ENCODE results near the gene UBTD1. TPM values are rescaled to one million over a fixed set of nuclear protein-coding genes. Genes with fewer than 3 reads are reported as not detected.

UBTD1 gene
- polyA plus RNA-seq, 1 donor (not counting 4 experiments of a cell fraction or from before 2014, with no cell fraction given), result 12.0 TPM

DNA sequence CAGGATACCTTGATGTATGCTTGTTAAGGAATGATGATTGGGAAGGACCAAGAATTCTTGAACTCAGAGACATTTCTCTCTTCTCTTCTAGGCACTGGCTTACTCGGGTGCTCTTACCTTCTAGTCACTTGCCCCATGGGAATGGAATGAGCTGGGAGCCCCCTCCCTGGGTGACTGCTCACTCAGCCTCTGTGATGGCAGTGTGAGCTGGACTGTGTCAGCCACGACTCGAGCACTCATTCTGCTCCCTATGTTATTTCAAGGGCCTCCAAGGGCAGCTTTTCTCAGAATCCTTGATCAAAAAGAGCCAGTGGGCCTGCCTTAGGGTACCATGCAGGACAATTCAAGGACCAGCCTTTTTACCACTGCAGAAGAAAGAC is 42.0 kb upstream of the UBTD1 start:
- H3K9ac ChIP-seq (ENCODE audit: control insufficient read depth, extremely low read depth, insufficient read depth, low read length), result no peak overlapping the region
- no peak overlapping the region for H3K4me3 ChIP-seq (ENCODE audit: control insufficient read depth in 2 of 3, extremely low read depth in 1 of 3, insufficient read depth in 2 of 3, low read depth in 1 of 3, low read length in 3 of 3)
- dilution Hi-C loops (cut with MboI; ENCODE audit: extremely low pct_ligation_motif_present, low sequenced_read_pairs), result no loop called here
- DNase-seq (ENCODE audit: low read depth, low spot score), result no peak
- no peaks in the 10 kb centered on the region for H3K9me1 ChIP-seq (ENCODE audit: control insufficient read depth, extremely low read depth, insufficient read depth, low read length)
- no peak overlapping the region for H3K27ac ChIP-seq (ENCODE audit: control insufficient read depth, insufficient read depth, low read length)
- no peak for FAIRE-seq
- H3K79me2 ChIP-seq (ENCODE audit: control insufficient read depth, insufficient read depth, low read length), result peaks cover 12% of the 10 kb centered on the region
- H3K9me3 ChIP-seq (ENCODE audit: control insufficient read depth, low read depth, low read length), result no peaks in the 10 kb centered on the region
- no peaks in the 10 kb centered on the region for H4K20me1 ChIP-seq (ENCODE audit: control insufficient read depth, extremely low read depth, insufficient read depth, low read length)
- H3K27me3 ChIP-seq (ENCODE audit: control insufficient read depth, extremely low read depth, insufficient read depth, low read length), result no peaks in the 10 kb centered on the region
- no peak overlapping the region for H3K4me2 ChIP-seq (ENCODE audit: control insufficient read depth, extremely low read depth, insufficient read depth, low read depth, low read length)
- no peaks in the 10 kb centered on the region for H3K4me1 ChIP-seq (ENCODE audit: control insufficient read depth, extremely low read depth, insufficient read depth, low read length)
- peaks cover 62 to 63% of the 10 kb centered on the region in 2 experiments for H3K36me3 ChIP-seq (ENCODE audit: control insufficient read depth in 2 of 2, extremely low read depth in 1 of 2, insufficient read depth in 2 of 2, low read length in 2 of 2)
- TF ChIP-seq, protein P1, sequence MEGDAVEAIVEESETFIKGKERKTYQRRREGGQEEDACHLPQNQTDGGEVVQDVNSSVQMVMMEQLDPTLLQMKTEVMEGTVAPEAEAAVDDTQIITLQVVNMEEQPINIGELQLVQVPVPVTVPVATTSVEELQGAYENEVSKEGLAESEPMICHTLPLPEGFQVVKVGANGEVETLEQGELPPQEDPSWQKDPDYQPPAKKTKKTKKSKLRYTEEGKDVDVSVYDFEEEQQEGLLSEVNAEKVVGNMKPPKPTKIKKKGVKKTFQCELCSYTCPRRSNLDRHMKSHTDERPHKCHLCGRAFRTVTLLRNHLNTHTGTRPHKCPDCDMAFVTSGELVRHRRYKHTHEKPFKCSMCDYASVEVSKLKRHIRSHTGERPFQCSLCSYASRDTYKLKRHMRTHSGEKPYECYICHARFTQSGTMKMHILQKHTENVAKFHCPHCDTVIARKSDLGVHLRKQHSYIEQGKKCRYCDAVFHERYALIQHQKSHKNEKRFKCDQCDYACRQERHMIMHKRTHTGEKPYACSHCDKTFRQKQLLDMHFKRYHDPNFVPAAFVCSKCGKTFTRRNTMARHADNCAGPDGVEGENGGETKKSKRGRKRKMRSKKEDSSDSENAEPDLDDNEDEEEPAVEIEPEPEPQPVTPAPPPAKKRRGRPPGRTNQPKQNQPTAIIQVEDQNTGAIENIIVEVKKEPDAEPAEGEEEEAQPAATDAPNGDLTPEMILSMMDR (optimal IDR thresholded peaks at IDR 0.05 in 1 of 3, IDR thresholded peaks at IDR 0.05 in 1 of 3, conservative IDR thresholded peaks at IDR 0.05 in 1 of 3; ENCODE audit: extremely low read depth in 1 of 3, insufficient read depth in 2 of 3, low read length in 3 of 3), result no peak
- TF ChIP-seq EZH2 (IDR thresholded peaks at IDR 0.05; ENCODE audit: low read length), result no peak
- H2AFZ ChIP-seq (ENCODE audit: control insufficient read depth, low read length), result no peak overlapping the region

DNA sequence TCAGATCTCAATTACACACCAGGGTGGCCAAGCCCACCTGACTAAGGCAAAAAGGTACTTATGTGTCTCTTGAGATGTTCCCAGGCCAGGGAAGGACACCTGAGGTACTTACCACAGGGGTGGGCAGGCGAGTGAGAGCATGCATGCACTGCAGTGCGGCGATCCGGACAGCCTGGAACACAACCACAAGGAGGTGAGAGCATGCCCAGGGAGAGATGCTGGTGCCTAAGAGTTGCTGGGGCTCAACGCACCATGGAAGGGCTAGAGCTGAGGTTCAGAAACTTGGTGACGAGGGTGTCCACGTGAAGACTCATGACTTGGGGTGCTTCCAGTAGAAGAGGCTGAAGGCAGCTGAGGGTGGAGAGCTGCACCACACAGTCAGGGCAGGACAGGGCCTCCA is 39.6 kb upstream of the UBTD1 start:
- FAIRE-seq, result no peak
- H2AFZ ChIP-seq (ENCODE audit: control insufficient read depth, low read length), result no peak overlapping the region
- peaks cover 60 to 65% of the 10 kb centered on the region in 2 experiments for H3K36me3 ChIP-seq (ENCODE audit: control insufficient read depth in 2 of 2, extremely low read depth in 1 of 2, insufficient read depth in 2 of 2, low read length in 2 of 2)
- no peak overlapping the region for H3K9ac ChIP-seq (ENCODE audit: control insufficient read depth, extremely low read depth, insufficient read depth, low read length)
- no peaks in the 10 kb centered on the region for H3K79me2 ChIP-seq (ENCODE audit: control insufficient read depth, insufficient read depth, low read length)
- no peaks in the 10 kb centered on the region for H3K9me1 ChIP-seq (ENCODE audit: control insufficient read depth, extremely low read depth, insufficient read depth, low read length)
- H3K27ac ChIP-seq (ENCODE audit: control insufficient read depth, insufficient read depth, low read length), result no peak overlapping the region
- H3K4me2 ChIP-seq (ENCODE audit: control insufficient read depth, extremely low read depth, insufficient read depth, low read depth, low read length), result no peak overlapping the region
- H4K20me1 ChIP-seq (ENCODE audit: control insufficient read depth, extremely low read depth, insufficient read depth, low read length), result no peaks in the 10 kb centered on the region
- no peak for DNase-seq (ENCODE audit: low read depth, low spot score)
- no peaks in the 10 kb centered on the region for H3K27me3 ChIP-seq (ENCODE audit: control insufficient read depth, extremely low read depth, insufficient read depth, low read length)
- peaks cover 5% of the 10 kb centered on the region for H3K4me1 ChIP-seq (ENCODE audit: control insufficient read depth, extremely low read depth, insufficient read depth, low read length)
- no peak overlapping the region for H3K4me3 ChIP-seq (ENCODE audit: control insufficient read depth in 2 of 3, extremely low read depth in 1 of 3, insufficient read depth in 2 of 3, low read depth in 1 of 3, low read length in 3 of 3)
- dilution Hi-C loops (cut with MboI; ENCODE audit: extremely low pct_ligation_motif_present, low sequenced_read_pairs), result no loop called here
- TF ChIP-seq EZH2 (IDR thresholded peaks at IDR 0.05; ENCODE audit: low read length), result no peak
- TF ChIP-seq, protein P1 (optimal IDR thresholded peaks at IDR 0.05 in 1 of 3, IDR thresholded peaks at IDR 0.05 in 1 of 3, conservative IDR thresholded peaks at IDR 0.05 in 1 of 3; ENCODE audit: extremely low read depth in 1 of 3, insufficient read depth in 2 of 3, low read length in 3 of 3), result no peak
- H3K9me3 ChIP-seq (ENCODE audit: control insufficient read depth, low read depth, low read length), result no peaks in the 10 kb centered on the region

Measured in keratinocyte (primary cell).